ENCODE data around the gene DCTD.

Gene DCTD

DNA sequence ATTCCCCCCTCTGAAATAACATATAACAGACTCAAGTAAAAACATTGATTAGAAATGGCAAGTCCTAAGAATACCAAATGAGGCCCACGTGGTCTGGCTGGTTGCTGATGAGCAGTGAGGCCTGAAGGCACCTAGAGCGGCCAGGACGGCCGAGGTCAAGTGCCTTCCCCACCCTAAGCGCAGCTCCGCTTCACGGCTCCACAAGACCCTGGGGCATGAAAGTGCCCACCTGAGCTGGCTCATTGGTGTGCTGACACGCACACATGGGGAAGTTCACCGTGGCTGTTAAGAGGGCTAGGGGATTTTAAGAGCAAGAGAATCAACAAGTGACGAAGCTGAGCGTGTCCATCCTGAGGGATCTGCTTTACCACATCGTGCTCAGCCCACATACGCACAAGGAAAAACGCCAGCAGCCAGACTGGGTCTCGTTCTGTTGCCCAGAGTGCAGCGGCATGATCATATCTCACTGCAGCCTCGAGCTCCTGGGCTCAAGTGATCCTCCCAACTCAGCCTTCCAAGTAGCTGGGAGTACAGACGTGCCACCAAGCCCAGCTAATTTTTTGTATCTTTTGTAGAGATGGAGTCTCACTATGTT lies 22.4 kb downstream of the DCTD start:
- WGBS (ENCODE audit: insufficient coverage, insufficient read length), result no CpG with 5 or more reads among the region's 18 CpGs
- peaks cover 9% of the 10 kb centered on the region; the same call in 1 of the 2 replicates for H3K36me3 ChIP-seq (ENCODE audit: control insufficient read depth, insufficient read depth, low read length)

DNA sequence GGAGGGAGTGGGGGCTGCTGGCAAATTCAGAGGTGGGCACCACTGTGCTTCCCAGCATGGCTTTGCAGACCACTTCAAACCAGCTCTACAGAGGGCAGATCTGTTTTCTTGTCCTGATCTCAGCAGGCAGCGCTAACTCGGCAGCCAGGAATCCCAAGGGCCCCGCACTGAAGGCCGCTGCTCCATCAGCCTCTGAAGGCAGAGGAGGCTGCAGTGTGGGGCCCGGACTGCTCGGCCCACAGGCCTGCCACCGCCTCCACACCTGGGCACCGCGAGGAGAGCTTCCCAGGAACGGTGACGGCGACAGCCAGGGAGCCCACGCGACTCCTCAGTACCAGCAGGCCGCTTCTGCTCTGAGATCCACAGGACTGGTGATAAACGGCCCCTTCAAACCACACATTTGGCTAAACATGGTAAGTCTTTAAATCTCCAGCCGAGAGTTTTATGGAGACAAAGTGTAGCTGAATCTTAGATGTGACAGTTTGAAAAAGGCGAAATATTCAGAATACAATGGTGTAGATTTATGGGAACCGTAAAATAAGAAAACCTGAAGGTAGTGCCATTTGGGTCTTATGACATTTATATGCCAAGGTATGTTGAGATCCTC lies 23.6 kb downstream of the DCTD start:
- Histone ChIP-seq H3K27me3 (ENCODE audit: control insufficient read depth, insufficient read depth, low read length) (no peaks in the 10 kb centered on the region), H3K4me1 (ENCODE audit: control insufficient read depth, insufficient read depth, low read length) (no peaks in the 10 kb centered on the region), H3K36me3 (ENCODE audit: control insufficient read depth, insufficient read depth, low read length) (peaks cover 9% of the 10 kb centered on the region; the same call in 1 of the 2 replicates), H3K27ac (ENCODE audit: low read length) (no peak overlapping the region), H3K9me3 (ENCODE audit: control insufficient read depth, insufficient read depth, low read length) (no peaks in the 10 kb centered on the region), H3K4me3 (ENCODE audit: low read length) (no peak overlapping the region)
- WGBS (ENCODE audit: insufficient coverage, insufficient read length), result no CpG with 5 or more reads among the region's 19 CpGs
- DNase-seq (ENCODE audit: low read depth, low spot score), result no peak

More for the DNA sequence above, 22.4 kb downstream of the DCTD start:
- no peak for DNase-seq (ENCODE audit: low read depth, low spot score)
- H3K4me1 ChIP-seq (ENCODE audit: control insufficient read depth, insufficient read depth, low read length), result no peaks in the 10 kb centered on the region
- H3K9me3 ChIP-seq (ENCODE audit: control insufficient read depth, insufficient read depth, low read length), result no peaks in the 10 kb centered on the region
- no peak overlapping the region for H3K27ac ChIP-seq (ENCODE audit: low read length)
- H3K27me3 ChIP-seq (ENCODE audit: control insufficient read depth, insufficient read depth, low read length), result no peaks in the 10 kb centered on the region
- no peak overlapping the region for H3K4me3 ChIP-seq (ENCODE audit: low read length)

DNA sequence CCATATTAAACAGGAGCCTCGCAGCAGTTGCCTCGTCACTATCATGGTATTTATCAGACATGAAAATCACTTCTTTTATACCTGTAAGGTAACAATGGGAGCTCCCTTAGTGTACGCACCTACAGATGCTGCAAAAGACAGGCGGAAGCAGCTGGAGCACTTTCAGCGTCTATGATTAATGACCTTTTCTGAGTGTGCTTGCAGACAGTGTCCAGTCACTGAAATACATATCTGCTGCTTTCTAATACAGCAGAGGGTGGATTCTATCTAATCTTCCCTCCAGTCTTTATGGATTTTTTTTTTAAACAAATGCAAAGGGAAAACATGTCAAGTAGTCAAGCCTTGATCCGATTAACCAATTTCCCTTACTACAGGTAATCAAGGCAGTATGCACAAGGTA lies 24.1 kb downstream of the DCTD start:
- Histone ChIP-seq H3K27me3 (ENCODE audit: control insufficient read depth, insufficient read depth, low read length) (no peaks in the 10 kb centered on the region), H3K4me1 (ENCODE audit: control insufficient read depth, insufficient read depth, low read length) (no peaks in the 10 kb centered on the region), H3K4me3 (ENCODE audit: low read length) (no peak overlapping the region), H3K36me3 (ENCODE audit: control insufficient read depth, insufficient read depth, low read length) (peaks cover 9% of the 10 kb centered on the region; the same call in 1 of the 2 replicates), H3K9me3 (ENCODE audit: control insufficient read depth, insufficient read depth, low read length) (no peaks in the 10 kb centered on the region), H3K27ac (ENCODE audit: low read length) (no peak overlapping the region)
- WGBS (ENCODE audit: insufficient coverage, insufficient read length), result no CpG with 5 or more reads among the region's 6 CpGs
- no peak for DNase-seq (ENCODE audit: low read depth, low spot score)

DNA sequence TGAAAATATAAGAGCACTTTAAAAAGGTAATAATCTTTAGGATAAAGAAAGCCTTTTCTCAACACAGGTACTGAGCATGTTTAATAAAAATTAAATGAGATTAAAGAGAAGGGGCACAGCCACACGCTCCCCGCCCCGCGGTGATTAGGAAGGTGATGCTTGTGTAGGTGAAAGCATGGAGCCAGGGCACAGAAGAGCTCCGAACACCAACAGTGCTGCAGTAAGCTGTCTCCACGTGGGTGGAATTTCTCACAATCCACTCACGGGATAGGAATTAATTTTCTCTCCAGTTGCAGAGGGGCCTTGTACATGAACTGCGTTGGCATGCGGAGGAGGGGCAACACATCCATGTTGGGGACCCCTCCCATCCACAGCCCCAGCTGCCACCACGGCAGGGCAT lies 27.0 kb downstream of the DCTD start:
- H3K27me3 ChIP-seq (ENCODE audit: control insufficient read depth, insufficient read depth, low read length), result no peaks in the 10 kb centered on the region
- H3K36me3 ChIP-seq (ENCODE audit: control insufficient read depth, insufficient read depth, low read length), result peaks cover 9% of the 10 kb centered on the region; the same call in 1 of the 2 replicates
- H3K4me1 ChIP-seq (ENCODE audit: control insufficient read depth, insufficient read depth, low read length), result no peaks in the 10 kb centered on the region
- DNase-seq (ENCODE audit: low read depth, low spot score), result no peak
- no peaks in the 10 kb centered on the region for H3K9me3 ChIP-seq (ENCODE audit: control insufficient read depth, insufficient read depth, low read length)
- no peak overlapping the region for H3K27ac ChIP-seq (ENCODE audit: low read length)
- no CpG with 5 or more reads among the region's 10 CpGs for WGBS (ENCODE audit: insufficient coverage, insufficient read length)
- no peak overlapping the region for H3K4me3 ChIP-seq (ENCODE audit: low read length)

DNA sequence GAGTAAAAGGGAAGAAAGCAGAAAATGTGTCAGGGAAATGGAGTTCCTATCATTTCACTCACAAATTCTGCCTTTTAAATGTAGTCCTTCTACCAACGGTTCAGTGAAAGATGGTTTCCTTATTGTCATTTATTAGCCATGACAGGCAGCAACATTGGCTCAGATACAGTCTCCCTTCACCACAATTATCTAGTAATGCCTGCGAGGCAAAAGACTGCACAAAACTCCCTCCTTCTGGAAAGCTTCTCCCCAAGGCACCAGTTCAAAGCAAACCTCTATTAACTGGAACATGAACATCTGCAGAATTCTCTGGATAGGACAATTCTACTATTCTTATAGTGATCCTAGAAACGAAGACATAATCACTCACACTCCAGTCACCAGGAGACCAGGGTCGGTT lies 28.3 kb downstream of the DCTD start:
- peaks cover 6% of the 10 kb centered on the region; the same call in 1 of the 2 replicates for H3K36me3 ChIP-seq (ENCODE audit: control insufficient read depth, insufficient read depth, low read length)
- H3K4me1 ChIP-seq (ENCODE audit: control insufficient read depth, insufficient read depth, low read length), result no peaks in the 10 kb centered on the region
- no peaks in the 10 kb centered on the region for H3K27me3 ChIP-seq (ENCODE audit: control insufficient read depth, insufficient read depth, low read length)
- H3K9me3 ChIP-seq (ENCODE audit: control insufficient read depth, insufficient read depth, low read length), result no peaks in the 10 kb centered on the region
- no peak overlapping the region for H3K27ac ChIP-seq (ENCODE audit: low read length)
- WGBS (ENCODE audit: insufficient coverage, insufficient read length), result no CpG with 5 or more reads among the region's 4 CpGs
- no peak overlapping the region for H3K4me3 ChIP-seq (ENCODE audit: low read length)
- DNase-seq (ENCODE audit: low read depth, low spot score), result no peak

DNA sequence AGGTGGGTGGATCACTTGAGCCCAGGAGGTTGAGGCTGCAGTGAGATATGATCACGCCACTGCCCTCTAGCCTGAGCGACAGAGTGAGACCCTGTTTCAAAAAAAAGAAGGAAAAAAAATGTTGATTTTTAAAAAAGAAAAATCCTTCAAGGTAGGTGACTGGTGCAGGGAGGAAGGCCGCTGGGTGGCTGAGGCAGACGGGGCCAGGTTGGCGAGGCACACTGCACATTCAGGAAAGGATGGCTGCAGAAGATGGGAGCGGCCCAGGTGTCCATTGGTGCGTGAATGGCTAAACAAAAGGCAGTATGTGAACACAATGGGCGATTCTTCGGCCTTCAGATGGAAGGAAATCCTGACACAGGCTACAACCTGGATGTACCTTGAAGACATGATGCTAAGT lies 30.4 kb downstream of the DCTD start:
- no CpG with 5 or more reads among the region's 9 CpGs for WGBS (ENCODE audit: insufficient coverage, insufficient read length)
- Histone ChIP-seq H3K27me3 (ENCODE audit: control insufficient read depth, insufficient read depth, low read length) (no peaks in the 10 kb centered on the region), H3K36me3 (ENCODE audit: control insufficient read depth, insufficient read depth, low read length) (peaks cover 6% of the 10 kb centered on the region; the same call in 1 of the 2 replicates), H3K4me1 (ENCODE audit: control insufficient read depth, insufficient read depth, low read length) (no peaks in the 10 kb centered on the region), H3K27ac (ENCODE audit: low read length) (no peak overlapping the region), H3K4me3 (ENCODE audit: low read length) (no peak overlapping the region), H3K9me3 (ENCODE audit: control insufficient read depth, insufficient read depth, low read length) (no peaks in the 10 kb centered on the region)
- no peak for DNase-seq (ENCODE audit: low read depth, low spot score)

DNA sequence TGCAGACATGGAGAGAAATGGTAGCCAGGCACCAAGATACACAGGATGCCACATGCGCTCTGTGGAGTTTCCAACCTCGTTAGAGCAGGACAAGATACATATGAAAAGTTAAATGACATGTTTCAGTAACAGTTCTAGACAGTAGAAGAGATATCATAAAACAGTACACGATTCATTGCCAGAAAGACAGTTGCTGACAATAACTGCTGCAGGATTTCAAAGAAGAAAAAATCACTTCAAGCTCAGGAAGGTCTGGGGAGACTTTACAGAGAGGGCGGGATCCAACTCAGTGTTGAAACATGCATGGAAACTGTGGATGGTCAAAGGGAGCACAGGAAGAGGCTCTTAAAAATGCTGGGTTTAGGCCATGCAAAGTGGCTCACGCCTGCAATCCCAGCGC lies 31.0 kb downstream of the DCTD start:
- Histone ChIP-seq H3K4me1 (ENCODE audit: control insufficient read depth, insufficient read depth, low read length) (no peaks in the 10 kb centered on the region), H3K27ac (ENCODE audit: low read length) (no peak overlapping the region), H3K4me3 (ENCODE audit: low read length) (no peak overlapping the region), H3K9me3 (ENCODE audit: control insufficient read depth, insufficient read depth, low read length) (no peaks in the 10 kb centered on the region), H3K27me3 (ENCODE audit: control insufficient read depth, insufficient read depth, low read length) (no peaks in the 10 kb centered on the region), H3K36me3 (ENCODE audit: control insufficient read depth, insufficient read depth, low read length) (peaks cover 6% of the 10 kb centered on the region; the same call in 1 of the 2 replicates)
- no peak for DNase-seq (ENCODE audit: low read depth, low spot score)
- no CpG with 5 or more reads among the region's 6 CpGs for WGBS (ENCODE audit: insufficient coverage, insufficient read length)

DNA sequence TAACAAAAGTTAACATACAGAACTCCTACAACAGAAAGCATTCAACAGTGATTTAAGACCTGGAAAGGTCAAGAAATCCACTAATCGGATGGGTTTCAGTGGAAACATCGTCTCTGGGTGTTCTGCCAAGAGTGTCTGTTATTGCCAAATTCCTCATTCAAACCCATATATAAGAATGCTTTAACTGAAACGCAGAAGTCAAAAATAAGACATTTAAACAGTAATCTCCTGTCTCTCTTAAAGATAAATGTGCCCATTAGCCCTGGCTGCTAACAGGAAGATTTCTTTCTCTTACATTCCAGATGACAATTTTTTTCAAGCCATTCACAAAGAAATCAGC lies 31.5 kb downstream of the DCTD start:
- Histone ChIP-seq H3K4me3 (ENCODE audit: low read length) (no peak overlapping the region), H3K27ac (ENCODE audit: low read length) (no peak overlapping the region), H3K9me3 (ENCODE audit: control insufficient read depth, insufficient read depth, low read length) (no peaks in the 10 kb centered on the region), H3K36me3 (ENCODE audit: control insufficient read depth, insufficient read depth, low read length) (peaks cover 6% of the 10 kb centered on the region; the same call in 1 of the 2 replicates), H3K4me1 (ENCODE audit: control insufficient read depth, insufficient read depth, low read length) (no peaks in the 10 kb centered on the region), H3K27me3 (ENCODE audit: control insufficient read depth, insufficient read depth, low read length) (no peaks in the 10 kb centered on the region)
- no CpG with 5 or more reads among the region's 3 CpGs for WGBS (ENCODE audit: insufficient coverage, insufficient read length)
- DNase-seq (ENCODE audit: low read depth, low spot score), result no peak

DNA sequence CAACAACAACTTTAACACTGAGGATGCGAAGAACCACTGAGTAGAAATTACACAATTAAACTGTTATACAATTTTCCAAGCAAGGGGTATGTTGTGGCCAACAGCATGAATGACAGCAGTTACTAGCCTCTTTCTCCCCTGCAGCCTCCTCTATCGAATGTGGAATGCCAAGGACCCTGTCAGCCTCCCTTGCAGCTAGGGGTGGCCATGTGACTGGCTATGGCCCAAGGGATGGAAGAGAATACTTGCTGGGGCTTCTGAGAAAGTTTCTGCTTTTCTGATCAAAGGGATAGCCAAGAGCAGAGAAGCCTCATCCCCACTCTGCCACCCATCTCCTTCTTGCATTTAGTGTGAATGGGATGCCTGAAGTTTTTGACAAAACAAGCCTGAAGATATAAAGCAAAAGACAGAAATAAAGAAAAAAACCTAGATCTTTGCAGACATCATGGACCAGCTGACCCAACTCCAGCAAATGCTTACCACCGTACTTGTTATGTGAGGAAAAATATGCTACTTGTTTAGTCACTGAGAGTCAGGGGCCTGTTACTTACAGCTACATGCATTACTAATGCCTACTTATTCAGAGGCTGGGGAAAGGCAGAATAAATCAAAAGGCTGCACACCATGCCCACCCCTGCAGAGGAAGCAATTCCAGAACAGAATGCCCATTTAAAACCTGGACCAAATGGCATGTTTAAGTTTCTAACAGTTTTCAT lies 32.0 kb downstream of the DCTD start:
- Histone ChIP-seq H3K4me1 (ENCODE audit: control insufficient read depth, insufficient read depth, low read length) (no peaks in the 10 kb centered on the region), H3K4me3 (ENCODE audit: low read length) (no peak overlapping the region), H3K27ac (ENCODE audit: low read length) (no peak overlapping the region), H3K36me3 (ENCODE audit: control insufficient read depth, insufficient read depth, low read length) (peaks cover under 1% of the 10 kb centered on the region; the same call in 1 of the 2 replicates), H3K27me3 (ENCODE audit: control insufficient read depth, insufficient read depth, low read length) (no peaks in the 10 kb centered on the region), H3K9me3 (ENCODE audit: control insufficient read depth, insufficient read depth, low read length) (no peaks in the 10 kb centered on the region)
- DNase-seq (ENCODE audit: low read depth, low spot score), result no peak
- no CpG with 5 or more reads among the region's 3 CpGs for WGBS (ENCODE audit: insufficient coverage, insufficient read length)

DNA sequence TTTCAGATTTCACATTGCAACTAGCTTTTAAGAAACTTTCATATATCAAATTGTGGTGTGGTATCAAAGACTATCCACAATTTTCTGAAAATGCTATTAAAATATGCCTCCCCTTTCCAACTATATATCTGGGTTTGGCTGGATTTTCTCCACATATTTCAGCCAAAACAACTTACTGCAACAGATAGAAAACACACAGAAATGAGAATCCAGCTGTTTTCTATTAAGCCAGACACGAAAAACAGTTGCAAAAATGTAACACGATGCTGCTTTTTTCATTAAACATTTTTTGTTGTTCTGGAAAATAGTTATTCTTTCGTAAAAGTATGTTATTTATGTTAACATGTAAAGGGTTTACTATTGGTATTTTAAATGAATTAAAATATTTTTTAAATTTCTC lies 33.1 kb downstream of the DCTD start:
- Histone ChIP-seq H3K27ac (ENCODE audit: low read length) (no peak overlapping the region), H3K27me3 (ENCODE audit: control insufficient read depth, insufficient read depth, low read length) (no peaks in the 10 kb centered on the region), H3K36me3 (ENCODE audit: control insufficient read depth, insufficient read depth, low read length) (no peaks in the 10 kb centered on the region), H3K4me1 (ENCODE audit: control insufficient read depth, insufficient read depth, low read length) (no peaks in the 10 kb centered on the region), H3K9me3 (ENCODE audit: control insufficient read depth, insufficient read depth, low read length) (no peaks in the 10 kb centered on the region), H3K4me3 (ENCODE audit: low read length) (no peak overlapping the region)
- no CpG with 5 or more reads among the region's 3 CpGs for WGBS (ENCODE audit: insufficient coverage, insufficient read length)
- DNase-seq (ENCODE audit: low read depth, low spot score), result no peak

All from iPS DF 6.9 (cell line).